Esophagus squamous epithelium (tissue), 4 donors: Measurements from ENCODE around the gene RERE.

ENCODE experiments used
- CTCF ChIP-seq, 6 experiments: fragments of 450-650 bp in 4 of 6; fragments of 200-600 bp in 2 of 6; sonication (generic) in 2 of 6; IDR thresholded peaks; one replicate each; pipeline ENCODE4 v1.5.1; 2016 to 2019; ENCODE audit warnings: antibody characterized with exemption in 6 of 6, mild to moderate bottlenecking in 4 of 6, moderate library complexity in 4 of 6
- POLR2A ChIP-seq, 4 donors: fragments of 450-650 bp; IDR thresholded peaks; one replicate each; pipeline ENCODE4 v1.6.1; 2017; ENCODE audit warnings: antibody characterized with exemption in 4 of 4, mild to moderate bottlenecking in 4 of 4, moderate library complexity in 3 of 4

- TF ChIP-seq CTCF (IDR thresholded peaks at IDR 0.05) = no peak
- TF ChIP-seq POLR2A (IDR thresholded peaks at IDR 0.05) = no peak
Observed at GRCh38 chr1:8390707-8391106, 426.7 kb downstream of the RERE start.
